DOHH2 (cell line): ENCODE measurements around the gene STK33.

Experiments used
- EZH2phosphoT487 ChIP-seq: fragments of 200-600 bp; sonication (generic); IDR thresholded peaks from 2 replicates; pipeline ENCODE4 v1.6.1; 2017; ENCODE audit warnings: borderline replicate concordance, mild to moderate bottlenecking, antibody characterized with exemption, low read length, moderate library complexity, mixed read lengths
- TF ChIP-seq, protein P1 (sequence below): fragments of 200-600 bp; sonication (generic); IDR thresholded peaks from one replicate; pipeline ENCODE4 v1.5.1; 2014; ENCODE audit warnings: antibody characterized with exemption, mild to moderate bottlenecking, low read depth, low read length; ENCODE audit not compliant: poor library complexity, severe bottlenecking

DNA sequence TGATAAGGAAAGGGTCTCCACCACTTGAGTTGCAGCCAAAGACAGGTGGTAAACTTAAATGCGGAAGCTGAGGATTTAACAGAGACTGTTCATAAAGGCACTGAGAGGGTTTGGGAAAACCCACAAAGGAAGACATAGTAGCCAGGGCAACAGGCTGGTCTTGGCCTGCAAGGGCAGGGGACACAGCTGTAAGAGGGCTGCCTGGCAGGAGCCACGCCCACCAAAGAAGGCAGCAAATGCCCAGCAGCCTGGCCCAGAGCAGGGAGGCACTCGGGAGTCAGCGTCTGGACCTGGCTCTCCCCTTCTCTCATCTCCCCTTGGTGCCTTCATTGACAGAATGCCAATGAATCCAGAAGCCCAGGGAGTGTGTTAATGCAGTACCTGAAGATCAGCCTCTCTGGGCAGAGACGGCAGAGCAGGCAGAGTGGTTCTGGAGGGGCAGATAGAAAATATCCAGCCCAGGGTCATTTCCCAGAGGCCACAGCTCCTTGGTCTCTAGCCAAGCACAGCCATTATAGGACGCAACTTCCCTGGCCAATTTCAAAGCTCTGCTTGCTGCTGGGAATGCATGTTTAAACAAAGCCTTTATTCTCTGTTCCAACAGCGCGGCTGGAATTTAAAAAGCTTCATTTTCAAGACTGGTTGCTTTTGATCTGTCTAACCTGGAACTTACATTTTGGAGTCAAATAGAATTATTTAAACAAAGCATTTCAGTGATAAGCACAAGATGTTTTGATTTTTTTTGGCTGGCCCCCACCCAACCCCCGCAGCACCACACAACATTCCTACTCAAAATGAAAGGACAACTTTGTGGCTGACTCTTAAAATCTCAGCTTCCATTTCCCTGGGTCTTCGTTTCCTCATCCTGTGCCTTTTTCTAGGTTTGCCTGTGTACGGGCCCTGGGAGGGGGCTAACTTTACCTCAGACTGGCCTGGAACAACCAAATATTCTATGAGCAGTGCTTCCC lies 204.7 kb downstream of the STK33 start:
- TF ChIP-seq, protein P1, sequence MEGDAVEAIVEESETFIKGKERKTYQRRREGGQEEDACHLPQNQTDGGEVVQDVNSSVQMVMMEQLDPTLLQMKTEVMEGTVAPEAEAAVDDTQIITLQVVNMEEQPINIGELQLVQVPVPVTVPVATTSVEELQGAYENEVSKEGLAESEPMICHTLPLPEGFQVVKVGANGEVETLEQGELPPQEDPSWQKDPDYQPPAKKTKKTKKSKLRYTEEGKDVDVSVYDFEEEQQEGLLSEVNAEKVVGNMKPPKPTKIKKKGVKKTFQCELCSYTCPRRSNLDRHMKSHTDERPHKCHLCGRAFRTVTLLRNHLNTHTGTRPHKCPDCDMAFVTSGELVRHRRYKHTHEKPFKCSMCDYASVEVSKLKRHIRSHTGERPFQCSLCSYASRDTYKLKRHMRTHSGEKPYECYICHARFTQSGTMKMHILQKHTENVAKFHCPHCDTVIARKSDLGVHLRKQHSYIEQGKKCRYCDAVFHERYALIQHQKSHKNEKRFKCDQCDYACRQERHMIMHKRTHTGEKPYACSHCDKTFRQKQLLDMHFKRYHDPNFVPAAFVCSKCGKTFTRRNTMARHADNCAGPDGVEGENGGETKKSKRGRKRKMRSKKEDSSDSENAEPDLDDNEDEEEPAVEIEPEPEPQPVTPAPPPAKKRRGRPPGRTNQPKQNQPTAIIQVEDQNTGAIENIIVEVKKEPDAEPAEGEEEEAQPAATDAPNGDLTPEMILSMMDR, result no peak
- TF ChIP-seq EZH2phosphoT487, result no peak
